ENCODE measurements around the gene ULK1.

DNA sequence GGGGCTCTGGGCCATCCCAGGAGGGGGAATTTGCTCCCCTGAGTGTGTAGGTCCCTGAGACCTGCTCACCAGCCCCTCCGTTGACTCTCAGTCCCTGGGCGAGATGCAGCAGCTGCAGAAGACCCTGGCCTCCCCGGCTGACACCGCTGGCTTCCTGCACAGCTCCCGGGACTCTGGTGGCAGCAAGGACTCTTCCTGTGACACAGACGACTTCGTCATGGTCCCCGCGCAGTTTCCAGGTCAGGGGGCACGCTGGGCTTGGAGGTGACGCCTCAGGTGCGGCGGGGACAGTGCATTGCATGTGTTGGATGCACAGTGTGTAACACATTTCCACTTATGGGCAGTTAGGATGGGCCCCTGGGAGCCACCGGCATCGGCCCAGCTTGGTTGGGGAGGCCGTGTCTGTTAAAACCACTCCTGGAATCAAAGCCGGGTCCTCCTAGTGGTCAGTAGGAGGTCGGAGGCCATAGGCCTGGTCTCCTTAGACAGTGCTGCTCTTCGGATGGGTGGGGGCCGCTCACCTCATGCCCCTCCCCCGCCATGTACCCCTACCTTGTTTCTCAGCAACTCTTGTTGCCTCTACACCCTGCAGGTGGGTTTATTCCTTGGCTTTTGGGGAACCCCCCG is 17.5 kb downstream of the ULK1 start:
- TF ChIP-seq CTCF (IDR thresholded peaks at IDR 0.05): no peak
- no peak for TF ChIP-seq EP300 (IDR thresholded peaks at IDR 0.05; ENCODE audit: low read depth)
- TF ChIP-seq POLR2AphosphoS5 (IDR thresholded peaks at IDR 0.05): no peak
- no peak for TF ChIP-seq POLR2A (IDR thresholded peaks at IDR 0.05)
